Activated naive CD4-positive, alpha-beta T cell treated with anti-CD3 and anti-CD28 coated beads, Interleukin-2, amount 50 U/mL, for 16 hours (primary cell): ENCODE results near the gene LRBA.

Experiments
- DNase-seq: peaks from one replicate; pipeline ENCODE4 v3.0.0-alpha.2; 2020

The LRBA gene

GRCh38 chr4:150464523-150464922 is 550.6 kb downstream of the LRBA start:
- DNase-seq, result no peak

- no peak for DNase-seq
Measured at GRCh38 chr4:150462743-150463142, 552.3 kb downstream of the LRBA start.

- no peak for DNase-seq
Measured at GRCh38 chr4:150461957-150462356, 553.1 kb downstream of the LRBA start.

GRCh38 chr4:150457802-150458201 is 557.3 kb downstream of the LRBA start:
- no peak for DNase-seq

GRCh38 chr4:150451883-150452282 is 563.2 kb downstream of the LRBA start:
- DNase-seq, result no peak

GRCh38 chr4:150447356-150447755 is 567.7 kb downstream of the LRBA start:
- DNase-seq, result no peak

- no peak for DNase-seq
Measured at GRCh38 chr4:150439451-150439933, 575.6 kb downstream of the LRBA start.

- DNase-seq, result no peak
Measured at GRCh38 chr4:150436598-150437370, 578.3 kb downstream of the LRBA start.

GRCh38 chr4:150431221-150431620 is 583.9 kb downstream of the LRBA start:
- no peak for DNase-seq

GRCh38 chr4:150425161-150425560 is 589.9 kb downstream of the LRBA start:
- DNase-seq, result no peak

- no peak for DNase-seq
Measured at GRCh38 chr4:150423503-150423902, 591.6 kb downstream of the LRBA start.

- DNase-seq, result no peak
Measured at GRCh38 chr4:150423074-150423473, 592.0 kb downstream of the LRBA start.

- DNase-seq, result no peak
Measured at GRCh38 chr4:150421612-150422011, 593.5 kb downstream of the LRBA start.

- no peak for DNase-seq
Measured at GRCh38 chr4:150419939-150420338, 595.1 kb downstream of the LRBA start.

GRCh38 chr4:150418757-150419410 is 596.2 kb downstream of the LRBA start:
- DNase-seq, result no peak

- no peak for DNase-seq
Measured at GRCh38 chr4:150415213-150415612, 599.9 kb downstream of the LRBA start.

GRCh38 chr4:150411520-150411919 is 603.6 kb downstream of the LRBA start:
- DNase-seq, result no peak

- peak; percentile 18 for DNase-seq
Measured at GRCh38 chr4:150402871-150403272, 612.2 kb downstream of the LRBA start.

- no peak for DNase-seq
Measured at GRCh38 chr4:150401083-150401687, 613.9 kb downstream of the LRBA start.

- DNase-seq, result no peak
Measured at GRCh38 chr4:150395872-150396271, 619.2 kb downstream of the LRBA start.

GRCh38 chr4:150394046-150394445 is 621.0 kb downstream of the LRBA start:
- DNase-seq, result no peak

GRCh38 chr4:150391052-150391451 is 624.0 kb downstream of the LRBA start:
- DNase-seq, result no peak

GRCh38 chr4:150390531-150390910 is 624.6 kb downstream of the LRBA start:
- DNase-seq, result no peak

GRCh38 chr4:150389896-150390530 is 625.1 kb downstream of the LRBA start:
- no peak for DNase-seq
